Measurements from ENCODE around the gene PLEK.

The PLEK gene

GRCh38 chr2:68357605-68358337, 7.3 kb upstream of the PLEK start:
- H3K4me1 ChIP-seq (ENCODE audit: control insufficient read depth, insufficient read depth, low read length), result peaks cover 6% of the 10 kb centered on the region
- no peaks in the 10 kb centered on the region for H3K27me3 ChIP-seq (replicated peaks; ENCODE audit: control insufficient read depth, insufficient read depth, low read length)
- H3K36me3 ChIP-seq (ENCODE audit: control insufficient read depth, insufficient read depth, low read length, severe bottlenecking), result no peaks in the 10 kb centered on the region
- H3K9ac ChIP-seq (ENCODE audit: low read length), result no peak overlapping the region
- H3K4me3 ChIP-seq (ENCODE audit: low read length), result no peak overlapping the region
- H3K9me3 ChIP-seq (ENCODE audit: control insufficient read depth, low read length), result no peaks in the 10 kb centered on the region
- peak; percentile 46 for DNase-seq (ENCODE audit: low read depth)

- Histone ChIP-seq H3K9me3 (ENCODE audit: control insufficient read depth, low read length) (no peaks in the 10 kb centered on the region), H3K4me3 (ENCODE audit: low read length) (no peak overlapping the region), H3K27me3 (replicated peaks; ENCODE audit: control insufficient read depth, insufficient read depth, low read length) (no peaks in the 10 kb centered on the region), H3K4me1 (ENCODE audit: control insufficient read depth, insufficient read depth, low read length) (no peaks in the 10 kb centered on the region), H3K9ac (ENCODE audit: low read length) (no peak overlapping the region), H3K36me3 (ENCODE audit: control insufficient read depth, insufficient read depth, low read length, severe bottlenecking) (no peaks in the 10 kb centered on the region)
- no peak for DNase-seq (ENCODE audit: low read depth)
These were observed 5.2 kb upstream of the PLEK start for GRCh38 chr2:68359889-68360288.

GRCh38 chr2:68362069-68362468, 3.0 kb upstream of the PLEK start:
- Histone ChIP-seq H3K4me3 (ENCODE audit: low read length) (no peak overlapping the region), H3K9ac (ENCODE audit: low read length) (no peak overlapping the region), H3K9me3 (ENCODE audit: control insufficient read depth, low read length) (no peaks in the 10 kb centered on the region), H3K36me3 (ENCODE audit: control insufficient read depth, insufficient read depth, low read length, severe bottlenecking) (no peaks in the 10 kb centered on the region), H3K27me3 (replicated peaks; ENCODE audit: control insufficient read depth, insufficient read depth, low read length) (no peaks in the 10 kb centered on the region), H3K4me1 (ENCODE audit: control insufficient read depth, insufficient read depth, low read length) (no peaks in the 10 kb centered on the region)
- DNase-seq (ENCODE audit: low read depth), result peak; percentile 74

GRCh38 chr2:68362749-68363148, 2.3 kb upstream of the PLEK start:
- H3K4me3 ChIP-seq (ENCODE audit: low read length), result no peak overlapping the region
- no peaks in the 10 kb centered on the region for H3K27me3 ChIP-seq (replicated peaks; ENCODE audit: control insufficient read depth, insufficient read depth, low read length)
- no peak overlapping the region for H3K9ac ChIP-seq (ENCODE audit: low read length)
- no peaks in the 10 kb centered on the region for H3K9me3 ChIP-seq (ENCODE audit: control insufficient read depth, low read length)
- no peaks in the 10 kb centered on the region for H3K36me3 ChIP-seq (ENCODE audit: control insufficient read depth, insufficient read depth, low read length, severe bottlenecking)
- no peaks in the 10 kb centered on the region for H3K4me1 ChIP-seq (ENCODE audit: control insufficient read depth, insufficient read depth, low read length)
- DNase-seq (ENCODE audit: low read depth), result no peak

GRCh38 chr2:68363721-68364120, 1.4 kb upstream of the PLEK start:
- no peaks in the 10 kb centered on the region for H3K27me3 ChIP-seq (replicated peaks; ENCODE audit: control insufficient read depth, insufficient read depth, low read length)

GRCh38 chr2:68366083-68366560, 1.0 kb downstream of the PLEK start:
- H3K4me1 ChIP-seq (ENCODE audit: control insufficient read depth, insufficient read depth, low read length), result peaks cover 7% of the 10 kb centered on the region
- H3K4me3 ChIP-seq (ENCODE audit: low read length), result no peak overlapping the region
- no peaks in the 10 kb centered on the region for H3K27me3 ChIP-seq (replicated peaks; ENCODE audit: control insufficient read depth, insufficient read depth, low read length)
- no peaks in the 10 kb centered on the region for H3K36me3 ChIP-seq (ENCODE audit: control insufficient read depth, insufficient read depth, low read length, severe bottlenecking)
- H3K9ac ChIP-seq (ENCODE audit: low read length), result no peak overlapping the region
- DNase-seq (ENCODE audit: low read depth), result no peak
- no peaks in the 10 kb centered on the region for H3K9me3 ChIP-seq (ENCODE audit: control insufficient read depth, low read length)

More at GRCh38 chr2:68363721-68364120, 1.4 kb upstream of the PLEK start:
- Histone ChIP-seq H3K4me3 (ENCODE audit: low read length) (no peak overlapping the region), H3K9ac (ENCODE audit: low read length) (no peak overlapping the region), H3K4me1 (ENCODE audit: control insufficient read depth, insufficient read depth, low read length) (peaks cover 7% of the 10 kb centered on the region), H3K9me3 (ENCODE audit: control insufficient read depth, low read length) (no peaks in the 10 kb centered on the region), H3K36me3 (ENCODE audit: control insufficient read depth, insufficient read depth, low read length, severe bottlenecking) (no peaks in the 10 kb centered on the region)
- DNase-seq (ENCODE audit: low read depth), result no peak

GRCh38 chr2:68367953-68368653, 3.0 kb downstream of the PLEK start:
- Histone ChIP-seq H3K4me1 (ENCODE audit: control insufficient read depth, insufficient read depth, low read length) (peaks cover 7% of the 10 kb centered on the region), H3K27me3 (replicated peaks; ENCODE audit: control insufficient read depth, insufficient read depth, low read length) (no peaks in the 10 kb centered on the region), H3K36me3 (ENCODE audit: control insufficient read depth, insufficient read depth, low read length, severe bottlenecking) (no peaks in the 10 kb centered on the region), H3K4me3 (ENCODE audit: low read length) (no peak overlapping the region), H3K9me3 (ENCODE audit: control insufficient read depth, low read length) (no peaks in the 10 kb centered on the region), H3K9ac (ENCODE audit: low read length) (no peak overlapping the region)
- no peak for DNase-seq (ENCODE audit: low read depth)

GRCh38 chr2:68368654-68369336, 3.7 kb downstream of the PLEK start:
- H3K4me1 ChIP-seq (ENCODE audit: control insufficient read depth, insufficient read depth, low read length), result peaks cover 7% of the 10 kb centered on the region
- H3K4me3 ChIP-seq (ENCODE audit: low read length), result no peak overlapping the region
- peak; percentile 54 for DNase-seq (ENCODE audit: low read depth)
- no peaks in the 10 kb centered on the region for H3K36me3 ChIP-seq (ENCODE audit: control insufficient read depth, insufficient read depth, low read length, severe bottlenecking)
- H3K27me3 ChIP-seq (replicated peaks; ENCODE audit: control insufficient read depth, insufficient read depth, low read length), result no peaks in the 10 kb centered on the region
- no peaks in the 10 kb centered on the region for H3K9me3 ChIP-seq (ENCODE audit: control insufficient read depth, low read length)
- H3K9ac ChIP-seq (ENCODE audit: low read length), result no peak overlapping the region

GRCh38 chr2:68369337-68369734, 4.3 kb downstream of the PLEK start:
- no peak overlapping the region for H3K9ac ChIP-seq (ENCODE audit: low read length)
- DNase-seq (ENCODE audit: low read depth), result no peak
- H3K4me1 ChIP-seq (ENCODE audit: control insufficient read depth, insufficient read depth, low read length), result peaks cover 7% of the 10 kb centered on the region
- no peaks in the 10 kb centered on the region for H3K36me3 ChIP-seq (ENCODE audit: control insufficient read depth, insufficient read depth, low read length, severe bottlenecking)
- H3K9me3 ChIP-seq (ENCODE audit: control insufficient read depth, low read length), result no peaks in the 10 kb centered on the region
- H3K27me3 ChIP-seq (replicated peaks; ENCODE audit: control insufficient read depth, insufficient read depth, low read length), result no peaks in the 10 kb centered on the region
- no peak overlapping the region for H3K4me3 ChIP-seq (ENCODE audit: low read length)

- H3K27me3 ChIP-seq (replicated peaks; ENCODE audit: control insufficient read depth, insufficient read depth, low read length), result no peaks in the 10 kb centered on the region
- H3K9ac ChIP-seq (ENCODE audit: low read length), result no peak overlapping the region
- H3K4me1 ChIP-seq (ENCODE audit: control insufficient read depth, insufficient read depth, low read length), result peaks cover 7% of the 10 kb centered on the region
- no peak overlapping the region for H3K4me3 ChIP-seq (ENCODE audit: low read length)
- no peaks in the 10 kb centered on the region for H3K36me3 ChIP-seq (ENCODE audit: control insufficient read depth, insufficient read depth, low read length, severe bottlenecking)
- H3K9me3 ChIP-seq (ENCODE audit: control insufficient read depth, low read length), result no peaks in the 10 kb centered on the region
- no peak for DNase-seq (ENCODE audit: low read depth)
These were observed 6.1 kb downstream of the PLEK start for GRCh38 chr2:68371138-68371537.

- peaks cover 7% of the 10 kb centered on the region for H3K4me1 ChIP-seq (ENCODE audit: control insufficient read depth, insufficient read depth, low read length)
- H3K36me3 ChIP-seq (ENCODE audit: control insufficient read depth, insufficient read depth, low read length, severe bottlenecking), result no peaks in the 10 kb centered on the region
- no peak overlapping the region for H3K9ac ChIP-seq (ENCODE audit: low read length)
- H3K9me3 ChIP-seq (ENCODE audit: control insufficient read depth, low read length), result no peaks in the 10 kb centered on the region
- H3K4me3 ChIP-seq (ENCODE audit: low read length), result no peak overlapping the region
- no peak for DNase-seq (ENCODE audit: low read depth)
- no peaks in the 10 kb centered on the region for H3K27me3 ChIP-seq (replicated peaks; ENCODE audit: control insufficient read depth, insufficient read depth, low read length)
These were observed 6.5 kb downstream of the PLEK start for GRCh38 chr2:68371581-68371980.

Data from adipocyte (in vitro differentiated cells).